ENCODE results near the gene RMC1.
"Not testable (repeated sequence)": the region's sequence is repeated elsewhere in the genome, so short reads cannot be mapped to it uniquely, and the experiment has no call there.

Gene RMC1

GRCh38 chr18:23550898-23551297 is 47.6 kb downstream of the RMC1 start:
- TF ChIP-seq POLR2A (IDR thresholded peaks at IDR 0.05; ENCODE audit: low read depth, low read length) (no peak), TAF1 (IDR thresholded peaks at IDR 0.05; ENCODE audit: borderline replicate concordance, low read depth, low read length) (no peak), POLR2AphosphoS5 (IDR thresholded peaks at IDR 0.05; ENCODE audit: low read depth, low read length) (no peak)
- no peak for FAIRE-seq
- no peak for DNase-seq (ENCODE audit: insufficient read length)

- no peak for DNase-seq (ENCODE audit: insufficient read length)
- FAIRE-seq, result no peak
- TF ChIP-seq POLR2A (IDR thresholded peaks at IDR 0.05; ENCODE audit: low read depth, low read length), result no peak
- TF ChIP-seq POLR2AphosphoS5 (IDR thresholded peaks at IDR 0.05; ENCODE audit: low read depth, low read length), result no peak
- no peak for TF ChIP-seq TAF1 (IDR thresholded peaks at IDR 0.05; ENCODE audit: borderline replicate concordance, low read depth, low read length)
Observed at GRCh38 chr18:23551978-23552377, 48.7 kb downstream of the RMC1 start.

- DNase-seq (ENCODE audit: insufficient read length), result no peak
- no peak for TF ChIP-seq POLR2A (IDR thresholded peaks at IDR 0.05; ENCODE audit: low read depth, low read length)
- no peak for TF ChIP-seq TAF1 (IDR thresholded peaks at IDR 0.05; ENCODE audit: borderline replicate concordance, low read depth, low read length)
- TF ChIP-seq POLR2AphosphoS5 (IDR thresholded peaks at IDR 0.05; ENCODE audit: low read depth, low read length), result no peak
- FAIRE-seq, result no peak
Observed at GRCh38 chr18:23552505-23552904, 49.2 kb downstream of the RMC1 start.

- DNase-seq (ENCODE audit: insufficient read length) (no peak), FAIRE-seq (no peak)
- no peak for TF ChIP-seq POLR2AphosphoS5 (IDR thresholded peaks at IDR 0.05; ENCODE audit: low read depth, low read length)
- TF ChIP-seq POLR2A (IDR thresholded peaks at IDR 0.05; ENCODE audit: low read depth, low read length), result no peak
- no peak for TF ChIP-seq TAF1 (IDR thresholded peaks at IDR 0.05; ENCODE audit: borderline replicate concordance, low read depth, low read length)
Observed at GRCh38 chr18:23553887-23554286, 50.6 kb downstream of the RMC1 start.

- TF ChIP-seq TAF1 (IDR thresholded peaks at IDR 0.05; ENCODE audit: borderline replicate concordance, low read depth, low read length), result no peak
- TF ChIP-seq POLR2AphosphoS5 (IDR thresholded peaks at IDR 0.05; ENCODE audit: low read depth, low read length), result no peak
- TF ChIP-seq POLR2A (IDR thresholded peaks at IDR 0.05; ENCODE audit: low read depth, low read length), result no peak
- FAIRE-seq (no peak), DNase-seq (ENCODE audit: insufficient read length) (no peak)
Observed at GRCh38 chr18:23556145-23556780, 53.0 kb downstream of the RMC1 start.

- not testable (repeated sequence) for DNase-seq (ENCODE audit: insufficient read length); FAIRE-seq
Observed at GRCh38 chr18:23557511-23557910, 54.2 kb downstream of the RMC1 start.

GRCh38 chr18:23560186-23560585 is 56.9 kb downstream of the RMC1 start:
- TF ChIP-seq TAF1 (IDR thresholded peaks at IDR 0.05; ENCODE audit: borderline replicate concordance, low read depth, low read length), result no peak
- TF ChIP-seq POLR2A (IDR thresholded peaks at IDR 0.05; ENCODE audit: low read depth, low read length), result no peak
- no peak for TF ChIP-seq POLR2AphosphoS5 (IDR thresholded peaks at IDR 0.05; ENCODE audit: low read depth, low read length)
- no peak for FAIRE-seq
- DNase-seq (ENCODE audit: insufficient read length), result no peak

GRCh38 chr18:23563377-23564043 is 60.2 kb downstream of the RMC1 start:
- no peak for TF ChIP-seq POLR2A (IDR thresholded peaks at IDR 0.05; ENCODE audit: low read depth, low read length)
- TF ChIP-seq POLR2AphosphoS5 (IDR thresholded peaks at IDR 0.05; ENCODE audit: low read depth, low read length), result no peak
- no peak for TF ChIP-seq TAF1 (IDR thresholded peaks at IDR 0.05; ENCODE audit: borderline replicate concordance, low read depth, low read length)
- DNase-seq (ENCODE audit: insufficient read length), result no peak
- no peak for FAIRE-seq

- FAIRE-seq, result no peak
- DNase-seq (ENCODE audit: insufficient read length), result no peak
- TF ChIP-seq POLR2A (IDR thresholded peaks at IDR 0.05; ENCODE audit: low read depth, low read length) (no peak), POLR2AphosphoS5 (IDR thresholded peaks at IDR 0.05; ENCODE audit: low read depth, low read length) (no peak), TAF1 (IDR thresholded peaks at IDR 0.05; ENCODE audit: borderline replicate concordance, low read depth, low read length) (no peak)
Observed at GRCh38 chr18:23565916-23566547, 62.7 kb downstream of the RMC1 start.

GRCh38 chr18:23567671-23568070 is 64.4 kb downstream of the RMC1 start:
- DNase-seq (ENCODE audit: insufficient read length), result no peak
- FAIRE-seq, result no peak
- no peak for TF ChIP-seq POLR2A (IDR thresholded peaks at IDR 0.05; ENCODE audit: low read depth, low read length)
- no peak for TF ChIP-seq POLR2AphosphoS5 (IDR thresholded peaks at IDR 0.05; ENCODE audit: low read depth, low read length)
- TF ChIP-seq TAF1 (IDR thresholded peaks at IDR 0.05; ENCODE audit: borderline replicate concordance, low read depth, low read length), result no peak

- DNase-seq (ENCODE audit: insufficient read length) (no peak), FAIRE-seq (no peak)
- TF ChIP-seq POLR2A (IDR thresholded peaks at IDR 0.05; ENCODE audit: low read depth, low read length) (no peak), TAF1 (IDR thresholded peaks at IDR 0.05; ENCODE audit: borderline replicate concordance, low read depth, low read length) (no peak), POLR2AphosphoS5 (IDR thresholded peaks at IDR 0.05; ENCODE audit: low read depth, low read length) (no peak)
Observed at GRCh38 chr18:23568281-23569138, 65.2 kb downstream of the RMC1 start.

All from GM12892 (cell line).